Lower lobe of right lung (tissue), 2 donors: ENCODE results near the gene PCDHGC5. TPM values are rescaled to one million over a fixed set of nuclear protein-coding genes. Genes with fewer than 3 reads are reported as not detected.

Source experiments
- ATAC-seq, 2 donors: fragments of 200-7000 bp; cut with Tn5 transposase; one replicate each; pipeline ENCODE4 v1.9.1; 2020 to 2022; ENCODE audit warnings: mild to moderate bottlenecking in 2 of 2, moderate library complexity in 2 of 2
- DNase-seq: peaks from one replicate; pipeline ENCODE4 v3.0.0-alpha.2; 2020
- H3K27ac ChIP-seq: fragments of 200-600 bp; one replicate; pipeline ENCODE4 v1.8.0; 2022
- H3K27me3 ChIP-seq: fragments of 200-600 bp; one replicate; pipeline ENCODE4 v1.8.0; 2022; ENCODE audit warnings: low read depth
- H3K36me3 ChIP-seq: fragments of 200-600 bp; one replicate; pipeline ENCODE4 v1.8.0; 2022; ENCODE audit warnings: mild to moderate bottlenecking
- H3K4me1 ChIP-seq: fragments of 200-600 bp; one replicate; pipeline ENCODE4 v1.8.0; 2022
- H3K4me3 ChIP-seq: fragments of 200-600 bp; one replicate; pipeline ENCODE4 v1.8.0; 2022; ENCODE audit warnings: mild to moderate bottlenecking
- H3K9me3 ChIP-seq: fragments of 200-600 bp; one replicate; pipeline ENCODE4 v1.8.0; 2022
- intact Hi-C: fragments of 100-400 bp; cut with DNase I; formaldehyde crosslinking; loops from one replicate; pipeline ENCODE4 v1.11.0; 2022
- total RNA-seq: library from RNA; stranded (reverse); fragmentation: NEBNext Ultra II Directional; extraction: Animal tissue kit (Norgen Biotek cat#: 25700); gene quantifications from one replicate; pipeline ENCODE4 v1.2.1, GENCODE V29; 2021
- TF ChIP-seq, protein P1 (sequence below): fragments of 200-600 bp; IDR thresholded peaks from one replicate; pipeline ENCODE4 v1.8.0; 2022; ENCODE audit warnings: antibody characterized with exemption, mild to moderate bottlenecking
- donor health status: DM: no; HTN: yes; CAD: no; lungs with severe emphysema.

Gene PCDHGC5
- total RNA-seq, 1 donor from 2014 or later = 1.8 TPM

DNA sequence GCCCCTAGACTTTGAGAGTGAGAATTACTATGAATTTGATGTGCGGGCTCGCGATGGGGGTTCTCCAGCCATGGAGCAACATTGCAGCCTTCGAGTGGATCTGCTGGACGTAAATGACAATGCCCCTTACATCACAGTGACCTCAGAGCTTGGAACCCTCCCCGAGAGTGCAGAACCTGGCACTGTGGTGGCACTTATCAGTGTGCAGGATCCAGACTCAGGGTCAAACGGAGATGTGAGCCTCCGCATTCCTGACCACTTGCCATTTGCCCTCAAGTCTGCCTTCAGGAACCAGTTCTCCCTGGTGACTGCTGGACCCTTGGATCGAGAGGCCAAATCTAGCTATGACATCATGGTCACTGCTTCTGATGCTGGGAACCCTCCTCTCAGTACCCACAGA, 2.8 kb upstream of the PCDHGC5 start:
- DNase-seq = no peak
- TF ChIP-seq, protein P1, sequence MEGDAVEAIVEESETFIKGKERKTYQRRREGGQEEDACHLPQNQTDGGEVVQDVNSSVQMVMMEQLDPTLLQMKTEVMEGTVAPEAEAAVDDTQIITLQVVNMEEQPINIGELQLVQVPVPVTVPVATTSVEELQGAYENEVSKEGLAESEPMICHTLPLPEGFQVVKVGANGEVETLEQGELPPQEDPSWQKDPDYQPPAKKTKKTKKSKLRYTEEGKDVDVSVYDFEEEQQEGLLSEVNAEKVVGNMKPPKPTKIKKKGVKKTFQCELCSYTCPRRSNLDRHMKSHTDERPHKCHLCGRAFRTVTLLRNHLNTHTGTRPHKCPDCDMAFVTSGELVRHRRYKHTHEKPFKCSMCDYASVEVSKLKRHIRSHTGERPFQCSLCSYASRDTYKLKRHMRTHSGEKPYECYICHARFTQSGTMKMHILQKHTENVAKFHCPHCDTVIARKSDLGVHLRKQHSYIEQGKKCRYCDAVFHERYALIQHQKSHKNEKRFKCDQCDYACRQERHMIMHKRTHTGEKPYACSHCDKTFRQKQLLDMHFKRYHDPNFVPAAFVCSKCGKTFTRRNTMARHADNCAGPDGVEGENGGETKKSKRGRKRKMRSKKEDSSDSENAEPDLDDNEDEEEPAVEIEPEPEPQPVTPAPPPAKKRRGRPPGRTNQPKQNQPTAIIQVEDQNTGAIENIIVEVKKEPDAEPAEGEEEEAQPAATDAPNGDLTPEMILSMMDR = no peak
- Histone ChIP-seq H3K27me3 (peaks cover 20% of the 10 kb centered on the region), H3K36me3 (peaks cover 9% of the 10 kb centered on the region), H3K27ac (no peak overlapping the region), H3K4me1 (peaks cover 12% of the 10 kb centered on the region), H3K9me3 (no peaks in the 10 kb centered on the region), H3K4me3 (no peak overlapping the region)
- intact Hi-C loops = no loop called here
- ATAC-seq = no peak

DNA sequence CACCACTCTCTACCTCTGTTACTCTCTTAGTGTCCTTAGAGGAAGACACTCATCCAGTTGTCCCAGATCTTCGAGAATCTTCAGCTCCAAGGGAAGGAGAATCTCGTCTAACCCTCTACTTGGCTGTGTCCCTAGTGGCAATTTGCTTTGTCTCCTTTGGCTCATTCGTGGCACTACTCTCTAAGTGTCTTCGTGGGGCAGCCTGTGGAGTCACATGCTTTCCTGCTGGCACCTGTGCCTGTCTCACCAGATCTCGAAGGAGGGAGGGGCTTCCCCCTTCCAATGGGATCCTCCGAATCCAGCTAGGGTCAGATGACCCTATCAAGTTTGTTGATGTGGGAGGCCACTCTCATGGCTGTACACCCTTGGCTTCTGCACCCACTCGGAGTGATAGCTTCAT, 1.8 kb upstream of the PCDHGC5 start:
- intact Hi-C loops = no loop called here
- Histone ChIP-seq H3K27me3 (peaks cover 30% of the 10 kb centered on the region), H3K9me3 (no peaks in the 10 kb centered on the region), H3K36me3 (peaks cover 15% of the 10 kb centered on the region), H3K4me3 (no peak overlapping the region), H3K27ac (no peak overlapping the region), H3K4me1 (peaks cover 16% of the 10 kb centered on the region)
- no peak for ATAC-seq
- no peak for DNase-seq
- TF ChIP-seq, protein P1 = no peak

DNA sequence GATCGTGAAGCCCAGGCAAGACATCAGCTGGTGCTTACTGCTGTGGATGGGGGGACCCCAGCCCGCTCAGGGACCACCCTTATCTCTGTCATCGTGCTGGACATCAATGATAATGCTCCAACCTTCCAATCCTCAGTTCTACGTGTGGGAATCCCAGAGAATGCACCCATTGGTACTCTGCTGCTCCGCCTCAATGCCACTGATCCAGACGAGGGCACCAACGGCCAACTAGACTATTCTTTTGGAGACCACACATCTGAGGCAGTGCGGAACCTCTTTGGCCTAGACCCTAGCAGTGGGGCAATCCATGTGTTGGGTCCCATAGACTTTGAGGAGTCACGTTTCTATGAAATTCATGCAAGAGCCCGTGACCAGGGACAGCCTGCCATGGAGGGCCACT, 960 bp downstream of the PCDHGC5 start:
- Histone ChIP-seq H3K4me1 (peaks cover 24% of the 10 kb centered on the region), H3K9me3 (no peaks in the 10 kb centered on the region), H3K27me3 (peaks cover 35% of the 10 kb centered on the region), H3K36me3 (peaks cover 17% of the 10 kb centered on the region), H3K4me3 (no peak overlapping the region), H3K27ac (no peak overlapping the region)
- ATAC-seq (no peak), DNase-seq (no peak)
- intact Hi-C loops = no loop called here
- TF ChIP-seq, protein P1 = no peak

DNA sequence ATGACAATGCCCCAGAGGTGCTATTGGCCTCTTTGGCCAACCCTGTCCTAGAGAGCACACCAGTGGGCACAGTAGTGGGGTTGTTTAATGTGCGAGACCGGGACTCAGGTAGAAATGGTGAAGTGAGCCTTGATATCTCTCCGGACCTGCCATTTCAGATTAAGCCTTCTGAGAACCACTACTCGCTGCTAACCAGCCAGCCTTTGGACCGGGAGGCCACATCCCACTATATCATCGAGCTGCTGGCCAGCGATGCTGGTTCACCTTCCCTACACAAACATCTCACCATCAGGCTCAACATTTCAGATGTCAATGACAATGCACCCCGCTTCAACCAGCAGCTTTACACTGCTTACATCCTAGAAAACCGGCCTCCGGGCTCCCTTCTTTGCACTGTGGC, 1.4 kb downstream of the PCDHGC5 start:
- TF ChIP-seq, protein P1 = no peak
- ATAC-seq = no peak

DNA sequence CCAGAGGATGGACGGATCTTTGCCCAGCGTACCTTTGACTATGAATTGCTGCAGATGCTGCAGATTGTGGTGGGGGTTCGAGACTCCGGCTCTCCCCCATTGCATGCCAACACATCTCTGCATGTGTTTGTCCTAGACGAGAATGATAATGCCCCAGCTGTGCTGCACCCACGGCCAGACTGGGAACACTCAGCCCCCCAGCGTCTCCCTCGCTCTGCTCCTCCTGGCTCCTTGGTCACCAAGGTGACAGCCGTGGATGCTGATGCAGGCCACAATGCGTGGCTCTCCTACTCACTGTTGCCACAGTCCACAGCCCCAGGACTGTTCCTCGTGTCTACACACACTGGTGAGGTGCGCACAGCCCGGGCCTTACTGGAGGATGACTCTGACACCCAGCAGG, 1.9 kb downstream of the PCDHGC5 start:
- H3K36me3 ChIP-seq = peaks cover 21% of the 10 kb centered on the region
- no peak overlapping the region for H3K4me3 ChIP-seq
- intact Hi-C loops = no loop called here
- DNase-seq (no peak), ATAC-seq (no peak)
- H3K9me3 ChIP-seq = no peaks in the 10 kb centered on the region
- no peak overlapping the region for H3K27ac ChIP-seq
- H3K27me3 ChIP-seq = peaks cover 26% of the 10 kb centered on the region
- H3K4me1 ChIP-seq = peaks cover 18% of the 10 kb centered on the region
- TF ChIP-seq, protein P1 = no peak

More for the DNA sequence above, 1.4 kb downstream of the PCDHGC5 start:
- Histone ChIP-seq H3K4me3 (no peak overlapping the region), H3K27ac (no peak overlapping the region), H3K9me3 (no peaks in the 10 kb centered on the region), H3K36me3 (peaks cover 21% of the 10 kb centered on the region), H3K4me1 (peaks cover 20% of the 10 kb centered on the region), H3K27me3 (peaks cover 31% of the 10 kb centered on the region)
- DNase-seq = no peak
- intact Hi-C loops = no loop called here
